CD8-positive, alpha-beta memory T cell (primary cell): ENCODE data around the gene AKAP13. TPM values are rescaled to one million over a fixed set of nuclear protein-coding genes. Genes with fewer than 3 reads are reported as not detected.

Experiments used
- CTCF ChIA-PET: fragments of 350-600 bp; sonication (Branson Sonifier 250); formaldehyde crosslinking; loops from one replicate; lab custom pipeline; 2021; ENCODE audit warnings: antibody characterized with exemption; lab: Charles Lee
- POLR2A ChIA-PET: fragments of 350-600 bp; sonication (Branson Sonifier 250); formaldehyde crosslinking; loops from one replicate; lab custom pipeline; 2021; ENCODE audit warnings: antibody characterized with exemption; lab: Charles Lee
- DNase-seq, 5 donors: peaks; one replicate each; pipeline versions ENCODE4 v3.0.0 to v3.0.0-alpha.2; 2020 to 2022; ENCODE audit warnings: mixed read lengths in 1 of 5
- H3K27ac ChIP-seq: one replicate; pipeline ENCODE4 v1.7.0; 2013; ENCODE audit warnings: low read depth, mild to moderate bottlenecking, low read length, moderate library complexity
- H3K27me3 ChIP-seq: 2 replicates; pipeline ENCODE4 v1.7.0; 2013; ENCODE audit warnings: low read length, mild to moderate bottlenecking; ENCODE audit not compliant: insufficient read depth, poor library complexity, severe bottlenecking
- H3K36me3 ChIP-seq: 2 replicates; pipeline ENCODE4 v1.7.0; 2013; ENCODE audit warnings: mild to moderate bottlenecking, low read length, moderate library complexity; ENCODE audit not compliant: insufficient read depth
- H3K4me1 ChIP-seq: 2 replicates; pipeline ENCODE4 v1.7.0; 2013; ENCODE audit warnings: mild to moderate bottlenecking, low read length, moderate library complexity; ENCODE audit not compliant: insufficient read depth
- H3K4me3 ChIP-seq: 2 replicates; pipeline ENCODE4 v1.7.0; 2013; ENCODE audit warnings: mild to moderate bottlenecking, low read length
- H3K9me3 ChIP-seq: 2 replicates; pipeline ENCODE4 v1.7.0; 2013; ENCODE audit warnings: mild to moderate bottlenecking, low read length
- H3K27ac Mint-ChIP-seq, 8 donors: one replicate each; pipeline ENCODE4 v1.8.0; 2020 to 2021; ENCODE audit warnings: mixed read lengths in 8 of 8, mild to moderate bottlenecking in 6 of 8, inconsistent platforms in 3 of 8, moderate library complexity in 3 of 8
- H3K27me3 Mint-ChIP-seq, 2 donors: one replicate each; pipeline ENCODE4 v1.8.0; 2020 to 2021; ENCODE audit warnings: mixed read lengths in 2 of 2, mild to moderate bottlenecking in 1 of 2, moderate library complexity in 1 of 2
- H3K36me3 Mint-ChIP-seq, 3 donors: one replicate each; pipeline ENCODE4 v1.8.0; 2020 to 2021; ENCODE audit warnings: mixed read lengths in 3 of 3, inconsistent platforms in 1 of 3, mild to moderate bottlenecking in 1 of 3
- H3K4me1 Mint-ChIP-seq, 3 donors: one replicate each; pipeline ENCODE4 v1.8.0; 2020 to 2021; ENCODE audit warnings: mixed read lengths in 3 of 3, inconsistent platforms in 1 of 3, mild to moderate bottlenecking in 1 of 3
- H3K4me3 Mint-ChIP-seq, 7 donors: one replicate each; pipeline ENCODE4 v1.8.0; 2020 to 2021; ENCODE audit warnings: mixed read lengths in 7 of 7, mild to moderate bottlenecking in 6 of 7, moderate library complexity in 4 of 7, inconsistent platforms in 2 of 7
- H3K9me3 Mint-ChIP-seq, 5 donors: one replicate each; pipeline ENCODE4 v1.8.0; 2020 to 2022; ENCODE audit warnings: mixed read lengths in 5 of 5, mild to moderate bottlenecking in 3 of 5, moderate library complexity in 2 of 5, inconsistent platforms in 1 of 5
- polyA plus RNA-seq: library from polyadenylated mRNA; unstranded; fragments of 300-500 nt; fragmentation: Illumina TruSeq; gene quantifications from one replicate; pipeline ENCODE4 v1.2.3, GENCODE V29; 2021
- total RNA-seq, 2 experiments: library from RNA; stranded (reverse); gene quantifications; one replicate each; pipeline ENCODE4 v1.2.3, GENCODE V29; 2021

AKAP13 gene
- total and polyA plus RNA-seq, 3 experiments from 2014 or later = 109 to 234 (median 113) TPM

- Histone ChIP-seq H3K4me1 (peaks cover 44% of the 10 kb centered on the region), H3K36me3 (no peaks in the 10 kb centered on the region), H3K4me3 (no peak overlapping the region), H3K27me3 (no peaks in the 10 kb centered on the region), H3K27ac (no peak overlapping the region), H3K9me3 (no peaks in the 10 kb centered on the region)
- Mint-ChIP-seq H3K36me3 (peaks cover 0 to 3% (median 0%) of the 10 kb centered on the region in 3 donors), H3K27me3 (peaks cover 0 to 1% of the 10 kb centered on the region in 2 donors), H3K9me3 (no peaks in the 10 kb centered on the region), H3K27ac (peak overlapping the region in 1 of 8 donors; percentile 17), H3K4me3 (peak overlapping the region in 1 of 7 donors; percentile 55), H3K4me1 (peaks cover 41 to 71% (median 67%) of the 10 kb centered on the region in 3 donors)
- POLR2A ChIA-PET = no interaction called here
- CTCF ChIA-PET = no interaction called here
- DNase-seq = no peak
Measured at GRCh38 chr15:85789496-85789875, 409.1 kb downstream of the AKAP13 start.

- Histone ChIP-seq H3K9me3 (no peaks in the 10 kb centered on the region), H3K27me3 (no peaks in the 10 kb centered on the region), H3K36me3 (no peaks in the 10 kb centered on the region), H3K4me3 (no peak overlapping the region), H3K27ac (no peak overlapping the region), H3K4me1 (peaks cover 34% of the 10 kb centered on the region)
- no peak for DNase-seq
- Mint-ChIP-seq H3K4me1 (peaks cover 35 to 59% (median 59%) of the 10 kb centered on the region in 3 donors), H3K36me3 (peaks cover 0 to 5% (median 0%) of the 10 kb centered on the region in 3 donors), H3K4me3 (peak overlapping the region in 4 of 7 donors; percentile 20 to 92 (median 92)), H3K27ac (peak overlapping the region in 4 of 8 donors; percentile 63 to 90 (median 76)), H3K9me3 (no peaks in the 10 kb centered on the region), H3K27me3 (peaks cover 0 to 1% of the 10 kb centered on the region in 2 donors)
- CTCF ChIA-PET = interaction anchor here (1.1 to 2.1 kb wide), 3 partner anchors 46 to 63 kb away, joined by 3 to 8 read pairs (median 3); no protein-coding TSS in a partner anchor
- POLR2A ChIA-PET = no interaction called here
Measured at GRCh38 chr15:85792102-85792731, 411.8 kb downstream of the AKAP13 start.

- Histone ChIP-seq H3K27me3 (no peaks in the 10 kb centered on the region), H3K4me1 (peaks cover 34% of the 10 kb centered on the region), H3K9me3 (no peaks in the 10 kb centered on the region), H3K36me3 (no peaks in the 10 kb centered on the region), H3K4me3 (peak overlapping the region; percentile 77), H3K27ac (no peak overlapping the region)
- Mint-ChIP-seq H3K4me1 (peaks cover 32 to 54% (median 54%) of the 10 kb centered on the region in 3 donors), H3K27ac (peak overlapping the region in 7 of 8 donors; percentile 25 to 93 (median 87)), H3K9me3 (no peaks in the 10 kb centered on the region), H3K4me3 (peak overlapping the region; percentile 90 to 98 (median 91)), H3K27me3 (peaks cover 0 to 1% of the 10 kb centered on the region in 2 donors), H3K36me3 (peaks cover 0 to 5% (median 0%) of the 10 kb centered on the region in 3 donors)
- ChIA-PET POLR2A (interaction anchor here (0.6 kb wide), 1 partner anchor 60 kb away, joined by 3 read pairs; no protein-coding TSS in a partner anchor), CTCF (interaction anchor here (1.1 to 2.1 kb wide), 3 partner anchors 46 to 64 kb away, joined by 3 to 8 read pairs (median 3); no protein-coding TSS in a partner anchor)
- no peak for DNase-seq
Measured at GRCh38 chr15:85792912-85793590, 412.6 kb downstream of the AKAP13 start.

- POLR2A ChIA-PET = interaction anchor here (0.6 to 1.0 kb wide), 2 partner anchors 8 to 60 kb away, joined by 3 to 4 read pairs; no protein-coding TSS in a partner anchor
- Histone ChIP-seq H3K4me1 (peaks cover 34% of the 10 kb centered on the region), H3K9me3 (no peaks in the 10 kb centered on the region), H3K27me3 (no peaks in the 10 kb centered on the region), H3K27ac (peak overlapping the region; percentile 62), H3K36me3 (no peaks in the 10 kb centered on the region), H3K4me3 (peak overlapping the region; percentile 77)
- Mint-ChIP-seq H3K4me1 (peaks cover 32 to 50% (median 46%) of the 10 kb centered on the region in 3 donors), H3K9me3 (no peaks in the 10 kb centered on the region), H3K27me3 (peaks cover 1 to 7% of the 10 kb centered on the region in 2 donors), H3K36me3 (peaks cover 0 to 5% (median 0%) of the 10 kb centered on the region in 3 donors), H3K4me3 (peak overlapping the region; percentile 90 to 98 (median 91)), H3K27ac (peak overlapping the region; percentile 39 to 93 (median 84))
- CTCF ChIA-PET = interaction anchor here (1.5 to 2.1 kb wide), 2 partner anchors 47 to 65 kb away, joined by 3 to 8 read pairs; no protein-coding TSS in a partner anchor
- DNase-seq = peak in 4 of 5 donors; percentile 21 to 56 (median 37)
Measured at GRCh38 chr15:85793641-85794597, 413.5 kb downstream of the AKAP13 start.

- POLR2A ChIA-PET = interaction anchor here (1.0 kb wide), 1 partner anchor 9 kb away, joined by 4 read pairs; no protein-coding TSS in a partner anchor
- no peaks in the 10 kb centered on the region for H3K9me3 Mint-ChIP-seq
Measured at GRCh38 chr15:85794598-85795336, 414.4 kb downstream of the AKAP13 start, which contains the start of gene KLHL25. Gene KLHL25 (minus strand): TSS chr15:85794925. CDS start chr15:85769810, 25,115 bp downstream.

GRCh38 chr15:85795337-85796305 lies 415.2 kb downstream of the AKAP13 start:
- no peaks in the 10 kb centered on the region for H3K36me3 ChIP-seq
- DNase-seq = no peak
- peaks cover 34% of the 10 kb centered on the region for H3K4me1 ChIP-seq
- no peaks in the 10 kb centered on the region for H3K9me3 Mint-ChIP-seq
- no peaks in the 10 kb centered on the region for H3K9me3 ChIP-seq
- peak overlapping the region in 7 of 8 donors; percentile 27 to 76 (median 43) for H3K27ac Mint-ChIP-seq
- H3K4me1 Mint-ChIP-seq = peaks cover 28 to 42% (median 40%) of the 10 kb centered on the region in 3 donors
- no peaks in the 10 kb centered on the region for H3K27me3 ChIP-seq
- peaks cover 0 to 10% of the 10 kb centered on the region in 2 donors for H3K27me3 Mint-ChIP-seq
- peaks cover 0 to 5% (median 0%) of the 10 kb centered on the region in 3 donors for H3K36me3 Mint-ChIP-seq
- H3K4me3 ChIP-seq = peak overlapping the region; percentile 70
- CTCF ChIA-PET = interaction anchor here (1.0 to 1.5 kb wide), 2 partner anchors 10 to 66 kb away, joined by 3 to 4 read pairs; no protein-coding TSS in a partner anchor
- H3K4me3 Mint-ChIP-seq = peak overlapping the region; percentile 88 to 97 (median 91)
- no peak overlapping the region for H3K27ac ChIP-seq
- POLR2A ChIA-PET = interaction anchor here (0.7 kb wide), 1 partner anchor 411 kb away, joined by 3 read pairs; no protein-coding TSS in a partner anchor

More at GRCh38 chr15:85794598-85795336, 414.4 kb downstream of the AKAP13 start, which contains the start of gene KLHL25:
- H3K4me1 Mint-ChIP-seq = peaks cover 32 to 46% (median 46%) of the 10 kb centered on the region in 3 donors
- peak within 1 kb of the TSS; percentile 90 to 98 (median 91) for H3K4me3 Mint-ChIP-seq
- Histone ChIP-seq H3K9me3 (no peaks in the 10 kb centered on the region), H3K27ac (peak within 1 kb of the TSS; percentile 62), H3K4me1 (peaks cover 34% of the 10 kb centered on the region), H3K4me3 (peak within 1 kb of the TSS; percentile 77), H3K36me3 (no peaks in the 10 kb centered on the region), H3K27me3 (no peaks in the 10 kb centered on the region)
- CTCF ChIA-PET = interaction anchor here (1.5 kb wide), 1 partner anchor 65 kb away, joined by 4 read pairs; no protein-coding TSS in a partner anchor
- peaks cover 0 to 5% (median 0%) of the 10 kb centered on the region in 3 donors for H3K36me3 Mint-ChIP-seq
- H3K27me3 Mint-ChIP-seq = peaks cover 1 to 10% of the 10 kb centered on the region in 2 donors
- peak; percentile 87 to 95 (median 91) for DNase-seq
- peak within 1 kb of the TSS; percentile 39 to 93 (median 86) for H3K27ac Mint-ChIP-seq
